Measurements from ENCODE around the gene LRRC15.

LRRC15 gene

DNA sequence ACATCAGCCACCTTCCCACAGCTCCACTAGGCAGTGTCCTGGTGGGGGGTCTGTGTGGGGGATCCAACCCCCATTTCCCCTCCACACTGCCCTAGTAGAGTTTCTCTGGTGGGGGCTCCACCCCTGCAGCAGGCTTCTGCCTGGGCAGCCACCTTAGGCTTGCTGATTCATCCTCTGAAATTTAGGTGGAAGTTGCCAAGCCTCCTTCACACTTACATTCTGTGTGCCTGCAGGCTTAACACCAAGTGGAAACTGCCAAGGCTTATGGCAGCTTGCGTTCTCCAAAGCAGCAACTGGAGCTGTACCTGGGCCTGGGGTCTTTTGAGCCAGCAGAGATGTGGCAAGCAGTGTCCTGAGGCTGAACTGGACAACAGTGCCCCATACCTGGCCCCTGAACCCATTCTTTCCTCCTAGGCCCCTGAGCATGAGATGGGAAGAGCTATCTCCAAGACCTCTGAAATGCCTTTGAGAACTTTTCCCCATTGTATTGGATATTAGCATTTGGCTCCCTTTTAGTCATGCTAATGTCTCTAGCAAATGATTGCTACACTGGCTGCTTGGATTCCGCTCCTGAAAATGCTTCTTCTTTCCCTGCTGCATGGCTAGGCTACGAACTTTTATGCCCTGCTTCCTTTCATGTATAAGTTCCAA lies 50.9 kb downstream of the LRRC15 start:
- POLR2A ChIA-PET = no interaction called here
- TF ChIP-seq ARNT (IDR thresholded peaks at IDR 0.05) = no peak
- no peak for TF ChIP-seq L3MBTL2 (conservative IDR thresholded peaks at IDR 0.05)
- TF ChIP-seq NFRKB (IDR thresholded peaks at IDR 0.05) = no peak
- no peak for TF ChIP-seq BHLHE40 (IDR thresholded peaks at IDR 0.05; ENCODE audit: borderline replicate concordance)
- TF ChIP-seq LEF1 (IDR thresholded peaks at IDR 0.05; ENCODE audit: borderline replicate concordance) = no peak
- TF ChIP-seq HDGF (IDR thresholded peaks at IDR 0.05; ENCODE audit: borderline replicate concordance) = no peak
- no peak for TF ChIP-seq ZNF384 (IDR thresholded peaks at IDR 0.05)
- TF ChIP-seq FOXA1 (IDR thresholded peaks at IDR 0.05) = no peak
- TF ChIP-seq SUZ12 (IDR thresholded peaks at IDR 0.05) = no peak
- TF ChIP-seq SP1 (IDR thresholded peaks at IDR 0.05) = no peak
- no peak for TF ChIP-seq FOXK2 (IDR thresholded peaks at IDR 0.05)
- no peak for TF ChIP-seq ELF4 (IDR thresholded peaks at IDR 0.05)
- no peak for TF ChIP-seq PKNOX1 (IDR thresholded peaks at IDR 0.05)
- no peak for TF ChIP-seq TARDBP (IDR thresholded peaks at IDR 0.05)
- no peak for TF ChIP-seq CTBP1 (IDR thresholded peaks at IDR 0.05; ENCODE audit: borderline replicate concordance)
- no peak for TF ChIP-seq FOXM1 (IDR thresholded peaks at IDR 0.05; ENCODE audit: borderline replicate concordance)
- DNase-seq (ENCODE audit: extremely low spot score) = no peak
- CTCF ChIA-PET = no interaction called here

GRCh38 chr3:194316918-194317317 lies 52.6 kb downstream of the LRRC15 start:
- ChIA-PET POLR2A (interaction anchor here (1.0 to 2.5 kb wide), 2 partner anchors 179 to 183 kb away, joined by 3 to 41 read pairs; partner anchors contain the start of gene HES1), CTCF (interaction anchor here (1.2 to 1.8 kb wide), 2 partner anchors 47 to 528 kb away, joined by 5 to 6 read pairs; no protein-coding TSS in a partner anchor)
- no peak for TF ChIP-seq CTBP1 (IDR thresholded peaks at IDR 0.05; ENCODE audit: borderline replicate concordance)
- TF ChIP-seq FOXK2 (IDR thresholded peaks at IDR 0.05) = no peak
- no peak for TF ChIP-seq PKNOX1 (IDR thresholded peaks at IDR 0.05)
- TF ChIP-seq TARDBP (IDR thresholded peaks at IDR 0.05) = no peak
- no peak for TF ChIP-seq L3MBTL2 (conservative IDR thresholded peaks at IDR 0.05)
- no peak for TF ChIP-seq ARNT (IDR thresholded peaks at IDR 0.05)
- TF ChIP-seq SUZ12 (IDR thresholded peaks at IDR 0.05) = no peak
- no peak for TF ChIP-seq HDGF (IDR thresholded peaks at IDR 0.05; ENCODE audit: borderline replicate concordance)
- no peak for TF ChIP-seq SP1 (IDR thresholded peaks at IDR 0.05)
- no peak for TF ChIP-seq LEF1 (IDR thresholded peaks at IDR 0.05; ENCODE audit: borderline replicate concordance)
- no peak for TF ChIP-seq FOXM1 (IDR thresholded peaks at IDR 0.05; ENCODE audit: borderline replicate concordance)
- TF ChIP-seq BHLHE40 (IDR thresholded peaks at IDR 0.05; ENCODE audit: borderline replicate concordance) = no peak
- no peak for TF ChIP-seq FOXA1 (IDR thresholded peaks at IDR 0.05)
- no peak for TF ChIP-seq ZNF384 (IDR thresholded peaks at IDR 0.05)
- TF ChIP-seq ELF4 (IDR thresholded peaks at IDR 0.05) = no peak
- no peak for TF ChIP-seq NFRKB (IDR thresholded peaks at IDR 0.05)
- no peak for DNase-seq (ENCODE audit: extremely low spot score)

GRCh38 chr3:194315965-194316361 lies 53.6 kb downstream of the LRRC15 start:
- POLR2A ChIA-PET = interaction anchor here (1.0 to 2.5 kb wide), 4 partner anchors 55 to 535 kb away, joined by 3 to 41 read pairs (median 8); partner anchors contain the start of gene HES1
- TF ChIP-seq CTBP1 (IDR thresholded peaks at IDR 0.05; ENCODE audit: borderline replicate concordance) (no peak), FOXA1 (IDR thresholded peaks at IDR 0.05) (no peak), SUZ12 (IDR thresholded peaks at IDR 0.05) (no peak), ARNT (IDR thresholded peaks at IDR 0.05) (no peak), PKNOX1 (IDR thresholded peaks at IDR 0.05) (no peak), ELF4 (IDR thresholded peaks at IDR 0.05) (no peak), HDGF (IDR thresholded peaks at IDR 0.05; ENCODE audit: borderline replicate concordance) (no peak), FOXM1 (IDR thresholded peaks at IDR 0.05; ENCODE audit: borderline replicate concordance) (no peak), BHLHE40 (IDR thresholded peaks at IDR 0.05; ENCODE audit: borderline replicate concordance) (no peak), L3MBTL2 (conservative IDR thresholded peaks at IDR 0.05) (no peak), TARDBP (IDR thresholded peaks at IDR 0.05) (no peak), NFRKB (IDR thresholded peaks at IDR 0.05) (no peak), LEF1 (IDR thresholded peaks at IDR 0.05; ENCODE audit: borderline replicate concordance) (no peak), FOXK2 (IDR thresholded peaks at IDR 0.05) (no peak)
- CTCF ChIA-PET = interaction anchor here (0.6 to 1.8 kb wide), 16 partner anchors 10 to 607 kb away, joined by 3 to 35 read pairs (median 4); partner anchors contain the start of gene HES1
- no peak for DNase-seq (ENCODE audit: extremely low spot score)

- ChIA-PET POLR2A (interaction anchor here (1.0 to 3.0 kb wide), 6 partner anchors 55 to 535 kb away, joined by 3 to 41 read pairs (median 10); partner anchors contain the start of gene HES1), CTCF (interaction anchor here (0.6 to 1.8 kb wide), 14 partner anchors 13 to 540 kb away, joined by 3 to 35 read pairs (median 4); partner anchors contain the start of gene HES1)
- DNase-seq (ENCODE audit: extremely low spot score) = peak; percentile 84
- TF ChIP-seq LEF1 (IDR thresholded peaks at IDR 0.05; ENCODE audit: borderline replicate concordance) = no peak
- no peak for TF ChIP-seq CTBP1 (IDR thresholded peaks at IDR 0.05; ENCODE audit: borderline replicate concordance)
- TF ChIP-seq PKNOX1 (IDR thresholded peaks at IDR 0.05) = no peak
- no peak for TF ChIP-seq ZNF384 (IDR thresholded peaks at IDR 0.05)
- no peak for TF ChIP-seq FOXM1 (IDR thresholded peaks at IDR 0.05; ENCODE audit: borderline replicate concordance)
- no peak for TF ChIP-seq BHLHE40 (IDR thresholded peaks at IDR 0.05; ENCODE audit: borderline replicate concordance)
- no peak for TF ChIP-seq NFRKB (IDR thresholded peaks at IDR 0.05)
- no peak for TF ChIP-seq L3MBTL2 (conservative IDR thresholded peaks at IDR 0.05)
- no peak for TF ChIP-seq SP1 (IDR thresholded peaks at IDR 0.05)
- no peak for TF ChIP-seq HDGF (IDR thresholded peaks at IDR 0.05; ENCODE audit: borderline replicate concordance)
- no peak for TF ChIP-seq ELF4 (IDR thresholded peaks at IDR 0.05)
- TF ChIP-seq FOXK2 (IDR thresholded peaks at IDR 0.05) = no peak
- no peak for TF ChIP-seq ARNT (IDR thresholded peaks at IDR 0.05)
- TF ChIP-seq TARDBP (IDR thresholded peaks at IDR 0.05) = no peak
Measured at GRCh38 chr3:194315088-194315964, 54.2 kb downstream of the LRRC15 start.

All from HEK293T (cell line).